Lung (tissue), 12 donors: ENCODE measurements around the gene MAP3K4. TPM values are rescaled to one million over a fixed set of nuclear protein-coding genes. Genes with fewer than 3 reads are reported as not detected.

Source experiments
- ATAC-seq: fragments of 200-7000 bp; cut with Tn5 transposase; one replicate; pipeline ENCODE4 v1.9.1; 2020; ENCODE audit warnings: moderate number of reproducible peaks; ENCODE audit not compliant: insufficient read depth, low FRiP score
- DNase-seq, 3 donors: peaks; one replicate each; pipeline ENCODE4 v3.0.0-alpha.2; 2013 to 2017
- H3K27ac ChIP-seq, 2 donors: one replicate each; pipeline ENCODE4 v1.5.1; 2013; ENCODE audit warnings: mild to moderate bottlenecking in 2 of 2, moderate library complexity in 2 of 2, control low read depth in 1 of 2, inconsistent platforms in 1 of 2, low read depth in 1 of 2, low read length in 1 of 2
- H3K27me3 ChIP-seq, 3 donors: one replicate each; pipeline ENCODE4 v1.5.1; 2013; ENCODE audit warnings: low read length in 2 of 3; ENCODE audit not compliant: control insufficient read depth in 3 of 3, insufficient read depth in 3 of 3
- H3K36me3 ChIP-seq, 4 donors: one replicate each; pipeline ENCODE4 v1.5.1; 2013; ENCODE audit warnings: low read length in 4 of 4, mild to moderate bottlenecking in 1 of 4, moderate library complexity in 1 of 4; ENCODE audit not compliant: control insufficient read depth in 4 of 4, insufficient read depth in 4 of 4
- H3K4me1 ChIP-seq, 5 donors: one replicate each; pipeline ENCODE4 v1.5.1; 2013; ENCODE audit warnings: low read length in 5 of 5, mild to moderate bottlenecking in 2 of 5, moderate library complexity in 1 of 5; ENCODE audit not compliant: control insufficient read depth in 5 of 5, insufficient read depth in 5 of 5
- H3K4me3 ChIP-seq: one replicate; pipeline ENCODE4 v1.5.1; 2013; ENCODE audit warnings: mild to moderate bottlenecking, control low read depth, moderate library complexity
- H3K9ac ChIP-seq, 2 donors: one replicate each; pipeline ENCODE4 v1.5.1; 2013; ENCODE audit warnings: low read length in 2 of 2, control low read depth in 1 of 2; ENCODE audit not compliant: insufficient read depth in 1 of 2
- H3K9me3 ChIP-seq, 4 donors: one replicate each; pipeline ENCODE4 v1.5.1; 2013; ENCODE audit warnings: low read length in 3 of 4, mild to moderate bottlenecking in 1 of 4, moderate library complexity in 1 of 4; ENCODE audit not compliant: control insufficient read depth in 4 of 4, insufficient read depth in 3 of 4
- WGBS, 2 donors: extraction: QIAGEN DNeasy Blood & Tissue Kit; methylation state at CpG; one replicate each; pipeline ENCODE4 v1.1.7; 2013; 5-methylcytosine and 5-hydroxymethylcytosine counted together
- polyA plus RNA-seq, 2 donors: library from polyadenylated mRNA; stranded (reverse); fragments of 200-250 nt; gene quantifications; one replicate each; pipeline ENCODE4 v1.2.1, GENCODE V29; 2013
- total RNA-seq, 2 donors: library from RNA; depleted of rRNA in 1 of 2; stranded (reverse); fragments of >200 nt in 1 of 2; gene quantifications; one replicate each; pipeline ENCODE4 v1.2.1, GENCODE V29; 2014 to 2021
- TF ChIP-seq, protein P1 (sequence below): IDR thresholded peaks from 2 replicates; pipeline ENCODE4 v1.5.1; 2012; ENCODE audit warnings: mild to moderate bottlenecking; ENCODE audit errors: control extremely low read depth, extremely low read depth
- donor health status: control.
- donor health status: control.
- donor health status: Bipolar disorder and iron deficiency.
- donor health status: healthy.
- donor health status: DM: yes; HTN: yes; CAD: no.

MAP3K4 gene
- total and polyA plus RNA-seq, 4 donors = 8.6 to 56.8 (median 29.9) TPM

DNA sequence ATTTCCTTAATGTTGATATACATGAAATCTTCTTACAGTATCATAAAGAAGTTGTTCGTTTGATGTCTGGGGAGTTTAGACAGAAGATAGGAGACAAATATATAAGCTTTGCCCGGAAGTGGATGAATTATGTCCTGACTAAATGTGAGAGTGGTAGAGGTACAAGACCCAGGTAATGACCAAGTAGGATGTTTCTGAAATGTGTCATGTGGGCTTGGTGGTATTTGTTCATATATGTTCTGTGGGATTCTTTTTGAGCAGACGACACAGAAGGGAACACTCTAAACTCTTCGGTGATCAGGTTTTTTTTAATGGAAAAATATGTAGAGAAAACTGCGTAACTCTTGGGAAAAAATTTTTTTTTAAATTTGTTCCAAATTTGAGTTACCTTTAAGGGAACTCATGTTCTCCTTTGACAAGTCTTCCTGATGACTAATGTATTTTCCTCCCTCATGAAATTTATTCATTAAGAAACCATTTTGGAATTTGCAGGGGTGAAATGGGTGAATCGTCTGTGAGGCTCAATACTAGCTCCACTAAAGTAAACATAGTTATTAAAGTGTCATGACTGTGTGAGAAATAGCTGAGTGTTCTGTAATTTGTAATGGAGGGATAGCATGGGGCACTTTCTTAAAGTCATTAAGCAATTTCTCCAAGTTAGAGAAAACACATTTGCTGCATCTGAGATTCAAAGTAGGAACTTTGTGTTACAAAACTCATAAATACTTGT lies 100.6 kb downstream of the MAP3K4 start:
- no peak for ATAC-seq
- WGBS, 2 donors = 85 to 90% methylated on average over 6 of the region's 6 CpGs

DNA sequence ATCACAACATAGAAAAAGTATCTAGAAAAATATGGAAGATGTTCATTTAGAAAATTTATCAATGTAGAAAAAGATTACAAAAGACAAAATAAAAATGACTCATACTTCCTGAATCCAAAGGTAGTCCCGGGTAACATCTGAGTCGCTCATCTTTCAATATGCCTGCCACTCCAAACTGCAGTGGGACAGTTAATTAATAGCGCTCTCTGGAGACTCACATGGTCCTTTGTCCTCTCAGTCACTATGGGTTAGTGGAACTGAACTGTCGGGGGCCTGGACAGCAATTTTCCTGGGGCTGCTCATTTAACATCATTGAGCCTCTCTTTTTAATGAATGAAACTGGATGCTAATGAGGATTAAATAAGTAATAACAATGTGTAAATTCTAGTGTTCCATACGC lies 103.4 kb downstream of the MAP3K4 start:
- no peaks in the 10 kb centered on the region for H3K4me1 ChIP-seq
- no peaks in the 10 kb centered on the region for H3K9me3 ChIP-seq
- H3K4me3 ChIP-seq = no peak overlapping the region
- no peak overlapping the region for H3K27ac ChIP-seq
- WGBS, 2 donors = 81 to 82% methylated on average over 5 of the region's 5 CpGs
- peaks cover 6 to 28% (median 22%) of the 10 kb centered on the region in 4 donors for H3K36me3 ChIP-seq
- no peaks in the 10 kb centered on the region for H3K27me3 ChIP-seq
- no peak for DNase-seq
- no peak for ATAC-seq
- H3K9ac ChIP-seq = no peak overlapping the region
- TF ChIP-seq, protein P1, sequence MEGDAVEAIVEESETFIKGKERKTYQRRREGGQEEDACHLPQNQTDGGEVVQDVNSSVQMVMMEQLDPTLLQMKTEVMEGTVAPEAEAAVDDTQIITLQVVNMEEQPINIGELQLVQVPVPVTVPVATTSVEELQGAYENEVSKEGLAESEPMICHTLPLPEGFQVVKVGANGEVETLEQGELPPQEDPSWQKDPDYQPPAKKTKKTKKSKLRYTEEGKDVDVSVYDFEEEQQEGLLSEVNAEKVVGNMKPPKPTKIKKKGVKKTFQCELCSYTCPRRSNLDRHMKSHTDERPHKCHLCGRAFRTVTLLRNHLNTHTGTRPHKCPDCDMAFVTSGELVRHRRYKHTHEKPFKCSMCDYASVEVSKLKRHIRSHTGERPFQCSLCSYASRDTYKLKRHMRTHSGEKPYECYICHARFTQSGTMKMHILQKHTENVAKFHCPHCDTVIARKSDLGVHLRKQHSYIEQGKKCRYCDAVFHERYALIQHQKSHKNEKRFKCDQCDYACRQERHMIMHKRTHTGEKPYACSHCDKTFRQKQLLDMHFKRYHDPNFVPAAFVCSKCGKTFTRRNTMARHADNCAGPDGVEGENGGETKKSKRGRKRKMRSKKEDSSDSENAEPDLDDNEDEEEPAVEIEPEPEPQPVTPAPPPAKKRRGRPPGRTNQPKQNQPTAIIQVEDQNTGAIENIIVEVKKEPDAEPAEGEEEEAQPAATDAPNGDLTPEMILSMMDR = no peak

More for the DNA sequence above, 100.6 kb downstream of the MAP3K4 start:
- Histone ChIP-seq H3K27me3 (no peaks in the 10 kb centered on the region), H3K27ac (no peak overlapping the region), H3K4me3 (no peak overlapping the region), H3K36me3 (peaks cover 13 to 34% (median 28%) of the 10 kb centered on the region in 4 donors), H3K9me3 (no peaks in the 10 kb centered on the region), H3K4me1 (no peaks in the 10 kb centered on the region), H3K9ac (no peak overlapping the region)
- TF ChIP-seq, protein P1 = no peak
- no peak for DNase-seq

DNA sequence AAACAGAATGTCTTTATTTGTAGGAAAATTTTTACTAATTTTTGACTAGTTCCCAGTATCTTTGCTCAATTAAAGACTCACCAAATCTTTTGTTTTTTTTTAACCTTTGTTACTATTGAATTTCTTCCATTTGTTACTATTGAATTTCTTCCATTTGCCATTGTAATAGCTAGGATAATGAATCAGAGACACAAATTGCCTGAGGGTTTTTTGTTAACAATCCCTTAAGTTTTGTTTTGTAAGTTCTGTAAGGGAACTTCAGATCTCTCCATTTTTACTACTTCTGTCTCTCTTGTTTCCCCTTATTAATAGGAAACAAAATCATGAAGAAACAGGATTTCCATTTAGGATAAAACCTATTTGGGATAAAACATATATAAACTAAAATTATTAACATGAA lies 104.3 kb downstream of the MAP3K4 start:
- peaks cover 6 to 29% (median 21%) of the 10 kb centered on the region in 4 donors for H3K36me3 ChIP-seq
- ATAC-seq = no peak

More for the DNA sequence above, 104.3 kb downstream of the MAP3K4 start:
- TF ChIP-seq, protein P1 = no peak
- DNase-seq = no peak
- no peak overlapping the region for H3K27ac ChIP-seq
- no peak overlapping the region for H3K9ac ChIP-seq
- no peaks in the 10 kb centered on the region for H3K9me3 ChIP-seq
- no peaks in the 10 kb centered on the region for H3K4me1 ChIP-seq
- H3K4me3 ChIP-seq = no peak overlapping the region
- no peaks in the 10 kb centered on the region for H3K27me3 ChIP-seq
